Fibroblast of lung (primary cell): ENCODE measurements around the gene TBC1D5. TPM values are rescaled to one million over a fixed set of nuclear protein-coding genes. Genes with fewer than 3 reads are reported as not detected.

ENCODE experiments used
- DNase-seq, 2 donors: peaks; one replicate each; pipeline versions ENCODE4 v3.0.0 to v3.0.0-alpha.2; 2010; ENCODE audit warnings: low read depth in 2 of 2
- H2AFZ ChIP-seq: 2 replicates; pipeline ENCODE4 v1.5.1; 2012; ENCODE audit warnings: low read length, control low read depth, inconsistent platforms
- H3K27ac ChIP-seq: 2 replicates; pipeline ENCODE4 v1.5.1; 2011; ENCODE audit warnings: low read length, control low read depth; ENCODE audit not compliant: insufficient read depth
- H3K27me3 ChIP-seq: 2 replicates; pipeline ENCODE4 v1.5.1; 2011; ENCODE audit warnings: mild to moderate bottlenecking, low read length; ENCODE audit not compliant: control insufficient read depth, insufficient read depth
- H3K36me3 ChIP-seq: 2 replicates; pipeline ENCODE4 v1.5.1; 2011; ENCODE audit warnings: low read length; ENCODE audit not compliant: control insufficient read depth, insufficient read depth
- H3K4me1 ChIP-seq: 2 replicates; pipeline ENCODE4 v1.5.1; 2011; ENCODE audit warnings: low read length; ENCODE audit not compliant: control insufficient read depth, insufficient read depth; ENCODE audit errors: extremely low read depth
- H3K4me2 ChIP-seq: 2 replicates; pipeline ENCODE4 v1.5.1; 2011; ENCODE audit warnings: low read length, control low read depth; ENCODE audit not compliant: insufficient read depth; ENCODE audit errors: extremely low read depth
- H3K4me3 ChIP-seq, 4 experiments: fragments of 200-600 bp in 1 of 4; sonication (generic) in 1 of 4; replicated peaks in 1 of 4; 2 replicates each; pipeline ENCODE4 v1.5.1; 2011 to 2016; ENCODE audit warnings: low read length in 4 of 4, low read depth in 3 of 4, mild to moderate bottlenecking in 3 of 4, control low read depth in 2 of 4, inconsistent platforms in 1 of 4, mixed read lengths in 1 of 4; ENCODE audit not compliant: insufficient read depth in 1 of 4; ENCODE audit errors: control extremely low read depth in 1 of 4
- H3K79me2 ChIP-seq: 2 replicates; pipeline ENCODE4 v1.5.1; 2012; ENCODE audit warnings: mild to moderate bottlenecking, low read length, inconsistent platforms; ENCODE audit not compliant: control insufficient read depth, insufficient read depth
- H3K9ac ChIP-seq: 2 replicates; pipeline ENCODE4 v1.5.1; 2011; ENCODE audit warnings: mild to moderate bottlenecking, low read length, control low read depth; ENCODE audit not compliant: insufficient read depth
- H3K9me3 ChIP-seq: 2 replicates; pipeline ENCODE4 v1.5.1; 2012; ENCODE audit warnings: low read depth, low read length; ENCODE audit not compliant: control insufficient read depth, insufficient read depth
- H4K20me1 ChIP-seq: 2 replicates; pipeline ENCODE4 v1.5.1; 2011; ENCODE audit warnings: low read length; ENCODE audit not compliant: control insufficient read depth, insufficient read depth; ENCODE audit errors: extremely low read depth
- EZH2 ChIP-seq: IDR thresholded peaks from 2 replicates; pipeline ENCODE4 v1.5.1; 2012; ENCODE audit warnings: low read length, control low read depth, mild to moderate bottlenecking; ENCODE audit errors: missing control alignments
- polyA plus RNA-seq, 2 donors: library from polyadenylated mRNA; depleted of rRNA in 1 of 2; stranded (reverse) in 1 of 2; unstranded in 1 of 2; fragments of >200 nt; gene quantifications; 2 replicates each; pipeline ENCODE4 v1.2.1, GENCODE V29; 2011 to 2012; ENCODE audit warnings: missing spikeins in 1 of 2
- total RNA-seq: library from RNA; depleted of rRNA; stranded (reverse); fragments of >200 nt; gene quantifications from 2 replicates; pipeline ENCODE4 v1.2.1, GENCODE V29; 2014
- TF ChIP-seq, protein P1 (sequence below), 2 donors: IDR thresholded peaks in 1 of 2; conservative IDR thresholded peaks in 1 of 2; 1 replicate in 1 of 2; 2 replicates in 1 of 2; pipeline ENCODE4 v1.5.1; 2011 to 2012; ENCODE audit warnings: low read length in 2 of 2, control low read depth in 1 of 2, inconsistent platforms in 1 of 2, low read depth in 1 of 2, mild to moderate bottlenecking in 1 of 2

Gene TBC1D5
- total and polyA plus RNA-seq, 2 donors (not counting 1 experiment from before 2014, with no cell fraction given) = 43.6 to 129 TPM

GRCh38 chr3:17190353-17191078, 551.9 kb downstream of the TBC1D5 start:
- no peaks in the 10 kb centered on the region for H3K9me3 ChIP-seq
- H3K4me3 ChIP-seq = no peak overlapping the region
- no peak for DNase-seq
- no peaks in the 10 kb centered on the region for H3K79me2 ChIP-seq
- H2AFZ ChIP-seq = no peak overlapping the region
- no peaks in the 10 kb centered on the region for H3K36me3 ChIP-seq
- H3K27ac ChIP-seq = no peak overlapping the region
- TF ChIP-seq EZH2 = no peak
- TF ChIP-seq, protein P1, sequence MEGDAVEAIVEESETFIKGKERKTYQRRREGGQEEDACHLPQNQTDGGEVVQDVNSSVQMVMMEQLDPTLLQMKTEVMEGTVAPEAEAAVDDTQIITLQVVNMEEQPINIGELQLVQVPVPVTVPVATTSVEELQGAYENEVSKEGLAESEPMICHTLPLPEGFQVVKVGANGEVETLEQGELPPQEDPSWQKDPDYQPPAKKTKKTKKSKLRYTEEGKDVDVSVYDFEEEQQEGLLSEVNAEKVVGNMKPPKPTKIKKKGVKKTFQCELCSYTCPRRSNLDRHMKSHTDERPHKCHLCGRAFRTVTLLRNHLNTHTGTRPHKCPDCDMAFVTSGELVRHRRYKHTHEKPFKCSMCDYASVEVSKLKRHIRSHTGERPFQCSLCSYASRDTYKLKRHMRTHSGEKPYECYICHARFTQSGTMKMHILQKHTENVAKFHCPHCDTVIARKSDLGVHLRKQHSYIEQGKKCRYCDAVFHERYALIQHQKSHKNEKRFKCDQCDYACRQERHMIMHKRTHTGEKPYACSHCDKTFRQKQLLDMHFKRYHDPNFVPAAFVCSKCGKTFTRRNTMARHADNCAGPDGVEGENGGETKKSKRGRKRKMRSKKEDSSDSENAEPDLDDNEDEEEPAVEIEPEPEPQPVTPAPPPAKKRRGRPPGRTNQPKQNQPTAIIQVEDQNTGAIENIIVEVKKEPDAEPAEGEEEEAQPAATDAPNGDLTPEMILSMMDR (conservative IDR thresholded peaks at IDR 0.05 in 1 of 2, IDR thresholded peaks at IDR 0.05 in 1 of 2; ENCODE audit: low read depth in 1 of 2, low read length in 2 of 2) = no peak
- no peaks in the 10 kb centered on the region for H3K27me3 ChIP-seq
- H3K9ac ChIP-seq = no peak overlapping the region
- H4K20me1 ChIP-seq = no peaks in the 10 kb centered on the region
- no peak overlapping the region for H3K4me2 ChIP-seq
- H3K4me1 ChIP-seq = no peaks in the 10 kb centered on the region

GRCh38 chr3:17188378-17188777, 554.1 kb downstream of the TBC1D5 start:
- H2AFZ ChIP-seq = no peak overlapping the region
- H3K27ac ChIP-seq = no peak overlapping the region
- H3K36me3 ChIP-seq = no peaks in the 10 kb centered on the region
- no peak overlapping the region for H3K9ac ChIP-seq
- no peak for TF ChIP-seq EZH2
- TF ChIP-seq, protein P1 (conservative IDR thresholded peaks at IDR 0.05 in 1 of 2, IDR thresholded peaks at IDR 0.05 in 1 of 2; ENCODE audit: low read depth in 1 of 2, low read length in 2 of 2) = no peak
- H3K4me2 ChIP-seq = no peak overlapping the region
- no peak for DNase-seq
- no peaks in the 10 kb centered on the region for H3K27me3 ChIP-seq
- H3K9me3 ChIP-seq = no peaks in the 10 kb centered on the region
- H4K20me1 ChIP-seq = no peaks in the 10 kb centered on the region
- H3K4me3 ChIP-seq = no peak overlapping the region
- H3K4me1 ChIP-seq = peaks cover 3% of the 10 kb centered on the region
- H3K79me2 ChIP-seq = no peaks in the 10 kb centered on the region

- no peaks in the 10 kb centered on the region for H3K27me3 ChIP-seq
- H2AFZ ChIP-seq = no peak overlapping the region
- no peaks in the 10 kb centered on the region for H4K20me1 ChIP-seq
- H3K9ac ChIP-seq = no peak overlapping the region
- no peak for TF ChIP-seq EZH2
- TF ChIP-seq, protein P1 (conservative IDR thresholded peaks at IDR 0.05 in 1 of 2, IDR thresholded peaks at IDR 0.05 in 1 of 2; ENCODE audit: low read depth in 1 of 2, low read length in 2 of 2) = no peak
- H3K4me3 ChIP-seq = no peak overlapping the region
- no peak overlapping the region for H3K27ac ChIP-seq
- H3K4me1 ChIP-seq = peaks cover 3% of the 10 kb centered on the region
- no peak overlapping the region for H3K4me2 ChIP-seq
- H3K36me3 ChIP-seq = no peaks in the 10 kb centered on the region
- H3K9me3 ChIP-seq = no peaks in the 10 kb centered on the region
- H3K79me2 ChIP-seq = no peaks in the 10 kb centered on the region
- no peak for DNase-seq
These were observed 554.7 kb downstream of the TBC1D5 start for GRCh38 chr3:17187589-17188184.
